ENCODE data around the gene MRPS17.

The MRPS17 gene

GRCh38 chr7:55973747-55974250 lies 22.1 kb downstream of the MRPS17 start:
- no peak for FAIRE-seq

GRCh38 chr7:55975988-55976633 lies 24.4 kb downstream of the MRPS17 start:
- FAIRE-seq: no peak

- peak; percentile 95 for FAIRE-seq
These were observed 26.2 kb downstream of the MRPS17 start for GRCh38 chr7:55977831-55978230.

- FAIRE-seq: no peak
These were observed 28.6 kb downstream of the MRPS17 start for GRCh38 chr7:55980266-55980665.

- FAIRE-seq: no peak
These were observed 31.9 kb downstream of the MRPS17 start for GRCh38 chr7:55983537-55983936.

- FAIRE-seq: no peak
These were observed 40.7 kb downstream of the MRPS17 start for GRCh38 chr7:55992346-55992745.

GRCh38 chr7:55996856-55997500 lies 45.3 kb downstream of the MRPS17 start:
- FAIRE-seq: no peak

GRCh38 chr7:56003749-56004148 lies 52.1 kb downstream of the MRPS17 start:
- FAIRE-seq: no peak

Measured in islet of Langerhans (tissue), 1 donor.